ENCODE data around the gene ST7. TPM values are rescaled to one million over a fixed set of nuclear protein-coding genes. Genes with fewer than 3 reads are reported as not detected.
"Not testable (repeated sequence)": the region's sequence is repeated elsewhere in the genome, so short reads cannot be mapped to it uniquely, and the experiment has no call there.

Gene ST7
- total RNA-seq, 2 experiments from 2014 or later = 5.7 to 6.2 TPM

DNA sequence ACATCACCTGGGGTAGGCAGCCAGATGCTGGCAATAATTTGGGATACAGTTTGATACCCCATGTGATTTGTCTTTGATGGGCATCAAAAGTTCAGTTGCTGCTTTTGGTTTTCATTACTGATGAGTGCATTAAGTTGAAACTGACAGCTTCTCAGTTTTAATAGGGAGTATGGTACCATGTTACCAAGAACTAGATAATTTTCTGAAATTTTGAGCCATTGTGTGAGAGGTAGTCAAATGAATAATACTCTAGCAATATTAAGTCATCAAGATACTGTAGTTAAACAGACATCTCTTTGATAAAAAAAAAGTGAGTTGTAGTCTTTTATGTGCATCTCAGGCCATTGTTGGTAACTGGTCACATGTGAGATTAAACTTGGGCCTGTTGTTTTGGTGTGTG lies 71.5 kb downstream of the ST7 start:
- Mint-ChIP-seq H3K4me1 (ENCODE audit: low read depth) (peaks cover 16% of the 10 kb centered on the region), H3K27me3 (no peaks in the 10 kb centered on the region), H3K9me3 (no peaks in the 10 kb centered on the region), H3K4me3 (no peak overlapping the region), H3K27ac (no peak overlapping the region), H3K36me3 (no peaks in the 10 kb centered on the region)
- CTCF ChIA-PET = interaction anchor here (1.2 kb wide), 2 partner anchors 14 to 36 kb away, joined by 3 read pairs; no protein-coding TSS in a partner anchor
- no peak for DNase-seq
- intact Hi-C loops (cut with micrococcal nuclease) = loop anchor here (2.0 kb wide), 1 partner anchor 14 kb away; no protein-coding TSS in a partner anchor
- POLR2A ChIA-PET = interaction anchor here (0.6 to 1.7 kb wide), 2 partner anchors 13 to 360 kb away, joined by 3 to 4 read pairs; no protein-coding TSS in a partner anchor

DNA sequence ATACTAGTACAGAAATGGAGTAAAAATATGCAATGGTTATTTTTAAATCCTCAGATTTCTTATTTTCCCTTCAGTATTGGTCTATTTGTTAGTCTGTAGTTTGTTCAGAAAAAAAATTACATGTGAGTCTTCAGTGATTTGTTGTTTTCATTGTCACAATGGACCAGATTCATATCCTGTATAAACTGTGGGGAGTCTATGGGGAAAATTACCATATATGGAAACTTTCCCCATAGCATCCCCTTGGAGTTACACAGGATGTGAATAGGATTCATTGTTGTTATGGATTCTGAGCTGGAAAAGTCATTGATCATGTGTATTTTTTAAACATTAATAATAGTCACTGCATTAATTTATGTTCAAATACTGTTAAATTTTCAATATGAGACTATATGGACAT lies 72.6 kb downstream of the ST7 start:
- no peaks in the 10 kb centered on the region for H3K27me3 Mint-ChIP-seq
- H3K4me3 Mint-ChIP-seq = no peak overlapping the region
- H3K9me3 Mint-ChIP-seq = peaks cover 6% of the 10 kb centered on the region
- no peak for DNase-seq
- H3K36me3 Mint-ChIP-seq = no peaks in the 10 kb centered on the region
- POLR2A ChIA-PET = interaction anchor here (1.7 kb wide), 1 partner anchor 14 kb away, joined by 4 read pairs; no protein-coding TSS in a partner anchor
- no peak overlapping the region for H3K27ac Mint-ChIP-seq
- CTCF ChIA-PET = no interaction called here
- H3K4me1 Mint-ChIP-seq (ENCODE audit: low read depth) = peaks cover 16% of the 10 kb centered on the region
- intact Hi-C loops (cut with micrococcal nuclease) = loop anchor here (2.0 kb wide), 1 partner anchor 15 kb away; no protein-coding TSS in a partner anchor

GRCh38 chr7:117030346-117030745 lies 77.0 kb downstream of the ST7 start:
- H3K4me3 Mint-ChIP-seq; H3K27me3 Mint-ChIP-seq; POLR2A ChIA-PET; H3K9me3 Mint-ChIP-seq; H3K4me1 Mint-ChIP-seq (ENCODE audit: low read depth); H3K27ac Mint-ChIP-seq; CTCF ChIA-PET; H3K36me3 Mint-ChIP-seq; DNase-seq; intact Hi-C loops (cut with micrococcal nuclease): not testable (repeated sequence)

- H3K9me3 Mint-ChIP-seq; H3K36me3 Mint-ChIP-seq; H3K4me3 Mint-ChIP-seq; H3K27ac Mint-ChIP-seq; CTCF ChIA-PET; intact Hi-C loops (cut with micrococcal nuclease); DNase-seq; POLR2A ChIA-PET; H3K27me3 Mint-ChIP-seq; H3K4me1 Mint-ChIP-seq (ENCODE audit: low read depth): not testable (repeated sequence)
Measured at GRCh38 chr7:117030793-117031192, 77.5 kb downstream of the ST7 start.

GRCh38 chr7:117032810-117033209 lies 79.5 kb downstream of the ST7 start:
- no peak overlapping the region for H3K27ac Mint-ChIP-seq
- intact Hi-C loops (cut with micrococcal nuclease) = no loop called here

DNA sequence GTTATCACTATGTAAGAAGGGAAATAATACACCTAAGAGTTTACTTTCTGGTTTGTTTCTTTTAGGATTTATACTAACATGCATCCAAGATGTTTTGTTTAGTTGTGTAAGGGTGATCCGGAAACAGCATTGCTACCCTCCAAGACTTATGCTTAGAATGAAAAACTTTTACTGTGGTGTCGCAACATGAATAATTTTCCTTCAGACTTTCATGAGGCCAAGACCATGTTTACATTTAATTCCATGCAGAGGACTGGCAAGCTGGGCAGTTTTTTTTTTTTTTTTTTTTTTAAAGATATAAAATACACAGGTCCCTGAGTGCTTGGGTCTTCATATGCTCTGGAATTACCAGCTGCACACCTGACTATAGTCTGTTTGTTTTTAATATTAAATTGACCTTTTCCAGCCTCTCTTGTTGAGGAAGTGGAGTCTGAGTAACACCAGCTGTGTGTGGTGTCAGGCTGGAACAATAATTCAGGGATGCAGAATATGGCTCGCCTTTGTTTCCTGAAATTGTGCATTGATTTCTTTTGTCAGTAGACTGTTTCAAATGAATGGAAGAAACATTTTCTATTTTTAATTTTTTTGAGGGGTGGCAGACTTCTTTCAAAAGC lies 81.7 kb downstream of the ST7 start:
- POLR2A ChIA-PET = no interaction called here
- no peak overlapping the region for H3K27ac Mint-ChIP-seq
- CTCF ChIA-PET = interaction anchor here (1.3 kb wide), 1 partner anchor 93 kb away, joined by 5 read pairs; no protein-coding TSS in a partner anchor
- no peaks in the 10 kb centered on the region for H3K27me3 Mint-ChIP-seq
- intact Hi-C loops (cut with micrococcal nuclease) = no loop called here
- H3K36me3 Mint-ChIP-seq = no peaks in the 10 kb centered on the region
- H3K4me3 Mint-ChIP-seq = no peak overlapping the region
- H3K9me3 Mint-ChIP-seq = peaks cover 9% of the 10 kb centered on the region
- H3K4me1 Mint-ChIP-seq (ENCODE audit: low read depth) = no peaks in the 10 kb centered on the region
- DNase-seq = no peak

More at GRCh38 chr7:117032810-117033209, 79.5 kb downstream of the ST7 start:
- H3K27me3 Mint-ChIP-seq = no peaks in the 10 kb centered on the region
- ChIA-PET CTCF (no interaction called here), POLR2A (no interaction called here)
- peaks cover 9% of the 10 kb centered on the region for H3K9me3 Mint-ChIP-seq
- H3K4me3 Mint-ChIP-seq = no peak overlapping the region
- no peaks in the 10 kb centered on the region for H3K36me3 Mint-ChIP-seq
- no peak for DNase-seq
- H3K4me1 Mint-ChIP-seq (ENCODE audit: low read depth) = no peaks in the 10 kb centered on the region

- Mint-ChIP-seq H3K27me3 (no peaks in the 10 kb centered on the region), H3K27ac (no peak overlapping the region), H3K36me3 (no peaks in the 10 kb centered on the region), H3K4me1 (ENCODE audit: low read depth) (no peaks in the 10 kb centered on the region), H3K9me3 (peaks cover 7% of the 10 kb centered on the region), H3K4me3 (no peak overlapping the region)
- ChIA-PET POLR2A (no interaction called here), CTCF (no interaction called here)
- intact Hi-C loops (cut with micrococcal nuclease) = no loop called here
- DNase-seq = no peak
Measured at GRCh38 chr7:117035465-117035862, 82.2 kb downstream of the ST7 start.

DNA sequence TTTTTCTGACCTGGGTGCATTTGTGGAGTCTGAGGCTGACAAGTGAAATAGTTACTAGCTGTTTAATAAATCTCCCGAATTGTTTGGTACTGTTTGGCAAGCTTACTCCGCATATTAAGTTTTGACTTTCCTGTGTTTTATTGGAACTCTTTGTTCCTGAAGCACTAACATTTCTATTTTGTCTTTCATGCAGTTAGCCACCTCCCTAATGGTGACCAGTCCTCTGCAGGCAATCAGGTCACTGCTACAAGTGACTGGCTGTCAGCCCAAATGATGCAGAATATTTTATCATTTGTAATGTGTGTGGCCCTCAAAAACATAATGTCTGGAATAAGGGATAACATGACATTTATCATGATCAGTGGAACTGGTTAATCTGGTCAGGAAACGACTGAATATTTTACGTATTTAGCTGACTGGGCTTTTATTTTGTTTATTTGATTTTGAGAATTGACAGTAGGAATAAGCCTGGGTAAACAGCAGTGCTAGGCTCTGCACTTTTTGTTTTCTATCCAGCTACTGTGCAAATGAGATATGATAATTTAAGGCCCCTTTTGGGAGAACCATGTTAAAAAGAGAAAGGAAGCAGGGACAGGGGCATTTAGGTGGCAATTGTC lies 82.9 kb downstream of the ST7 start:
- no peak for DNase-seq
- no peaks in the 10 kb centered on the region for H3K27me3 Mint-ChIP-seq
- ChIA-PET POLR2A (no interaction called here), CTCF (no interaction called here)
- no peak overlapping the region for H3K27ac Mint-ChIP-seq
- H3K9me3 Mint-ChIP-seq = no peaks in the 10 kb centered on the region
- H3K4me3 Mint-ChIP-seq = no peak overlapping the region
- H3K4me1 Mint-ChIP-seq (ENCODE audit: low read depth) = peaks cover 5% of the 10 kb centered on the region
- H3K36me3 Mint-ChIP-seq = no peaks in the 10 kb centered on the region
- intact Hi-C loops (cut with micrococcal nuclease) = no loop called here

DNA sequence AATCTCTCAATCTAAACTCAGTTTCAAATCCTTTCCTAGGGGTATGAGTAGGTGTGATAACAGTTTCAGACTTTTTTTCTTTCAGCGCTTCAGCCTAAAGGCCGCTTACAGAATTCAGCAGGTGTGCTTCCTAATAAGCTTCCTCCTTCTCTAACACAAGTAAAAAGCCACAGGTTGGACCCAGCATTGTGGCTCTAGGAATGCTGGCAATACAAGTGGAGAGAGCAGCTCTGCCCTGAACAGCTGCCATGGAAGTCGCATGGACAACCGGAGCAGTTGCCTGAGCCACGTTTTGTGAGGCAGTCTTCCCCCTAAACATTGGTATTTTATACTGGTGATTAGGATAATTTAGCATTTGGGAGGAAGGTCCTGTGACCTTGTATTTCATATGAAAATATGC lies 83.5 kb downstream of the ST7 start:
- CTCF ChIA-PET = no interaction called here

DNA sequence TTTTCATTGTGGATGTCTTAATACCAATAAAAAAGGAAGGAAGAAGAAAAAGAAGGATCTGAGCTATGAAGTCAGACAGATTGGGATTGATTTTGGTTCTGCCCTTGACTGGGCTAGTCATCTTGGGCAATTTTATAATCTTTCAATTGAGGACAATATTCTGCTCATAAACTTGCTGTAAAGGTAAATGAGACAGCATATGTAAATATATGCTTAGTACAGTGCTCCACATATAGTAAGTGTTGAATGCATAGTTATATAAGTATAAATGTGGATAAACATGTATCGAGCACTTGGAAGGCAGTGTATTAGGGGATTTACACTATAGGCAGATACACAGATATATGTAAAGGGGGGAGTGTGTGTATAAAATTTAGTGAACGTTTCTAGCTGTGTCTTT lies 85.1 kb downstream of the ST7 start:
- no peak for DNase-seq
- ChIA-PET POLR2A (no interaction called here), CTCF (no interaction called here)
- intact Hi-C loops (cut with micrococcal nuclease) = no loop called here
- no peaks in the 10 kb centered on the region for H3K9me3 Mint-ChIP-seq
- no peaks in the 10 kb centered on the region for H3K36me3 Mint-ChIP-seq
- H3K4me3 Mint-ChIP-seq = no peak overlapping the region
- no peak overlapping the region for H3K27ac Mint-ChIP-seq
- H3K27me3 Mint-ChIP-seq = no peaks in the 10 kb centered on the region
- peaks cover 10% of the 10 kb centered on the region for H3K4me1 Mint-ChIP-seq (ENCODE audit: low read depth)

More for the DNA sequence above, 83.5 kb downstream of the ST7 start:
- Mint-ChIP-seq H3K36me3 (no peaks in the 10 kb centered on the region), H3K9me3 (no peaks in the 10 kb centered on the region), H3K27ac (no peak overlapping the region), H3K4me3 (no peak overlapping the region), H3K4me1 (ENCODE audit: low read depth) (peaks cover 10% of the 10 kb centered on the region), H3K27me3 (no peaks in the 10 kb centered on the region)
- POLR2A ChIA-PET = no interaction called here
- intact Hi-C loops (cut with micrococcal nuclease) = no loop called here
- no peak for DNase-seq

GRCh38 chr7:117041007-117041406 lies 87.7 kb downstream of the ST7 start:
- H3K27ac Mint-ChIP-seq = no peak overlapping the region
- H3K4me1 Mint-ChIP-seq (ENCODE audit: low read depth) = peaks cover 10% of the 10 kb centered on the region
- H3K9me3 Mint-ChIP-seq = no peaks in the 10 kb centered on the region
- H3K36me3 Mint-ChIP-seq = no peaks in the 10 kb centered on the region
- intact Hi-C loops (cut with micrococcal nuclease) = loop anchor here (1.0 to 2.0 kb wide), 3 partner anchors 18 to 70 kb away; no protein-coding TSS in a partner anchor
- H3K4me3 Mint-ChIP-seq = no peak overlapping the region
- H3K27me3 Mint-ChIP-seq = no peaks in the 10 kb centered on the region
- ChIA-PET POLR2A (interaction anchor here (1.2 kb wide), 1 partner anchor 29 kb away, joined by 3 read pairs; no protein-coding TSS in a partner anchor), CTCF (interaction anchor here (0.6 kb wide), 1 partner anchor 30 kb away, joined by 3 read pairs; no protein-coding TSS in a partner anchor)
- DNase-seq = no peak

GRCh38 chr7:117041822-117042221 lies 88.5 kb downstream of the ST7 start:
- no peak for DNase-seq
- H3K4me1 Mint-ChIP-seq (ENCODE audit: low read depth) = peaks cover 10% of the 10 kb centered on the region
- no peak overlapping the region for H3K4me3 Mint-ChIP-seq
- intact Hi-C loops (cut with micrococcal nuclease) = loop anchor here (1.0 to 2.0 kb wide), 3 partner anchors 19 to 69 kb away; no protein-coding TSS in a partner anchor
- no peaks in the 10 kb centered on the region for H3K36me3 Mint-ChIP-seq
- no peaks in the 10 kb centered on the region for H3K27me3 Mint-ChIP-seq
- POLR2A ChIA-PET = interaction anchor here (1.2 kb wide), 1 partner anchor 30 kb away, joined by 3 read pairs; no protein-coding TSS in a partner anchor
- CTCF ChIA-PET = no interaction called here
- H3K9me3 Mint-ChIP-seq = no peaks in the 10 kb centered on the region
- no peak overlapping the region for H3K27ac Mint-ChIP-seq
